ENCODE results near the gene ANHX. TPM values are rescaled to one million over a fixed set of nuclear protein-coding genes. Genes with fewer than 3 reads are reported as not detected.

The ANHX gene
- total and polyA plus RNA-seq, 4 donors, result not detected

- H3K36me3 ChIP-seq (ENCODE audit: control insufficient read depth, insufficient read depth, low read length), result no peaks in the 10 kb centered on the region
- H3K27ac ChIP-seq (ENCODE audit: low read depth, low read length), result no peak overlapping the region
- no peaks in the 10 kb centered on the region for H3K9me3 ChIP-seq (ENCODE audit: control insufficient read depth, insufficient read depth, low read length)
- H3K4me1 ChIP-seq (ENCODE audit: control insufficient read depth, insufficient read depth, low read length), result no peaks in the 10 kb centered on the region
- DNase-seq (ENCODE audit: low read depth in 4 of 6, low spot score in 6 of 6), result no peak
- H3K27me3 ChIP-seq (ENCODE audit: control insufficient read depth, insufficient read depth, low read length), result no peaks in the 10 kb centered on the region
- no peak overlapping the region for H3K4me3 ChIP-seq (ENCODE audit: low read depth, low read length)
- 75% methylated on average over 6 of the region's 6 CpGs for WGBS (ENCODE audit: insufficient coverage)
These were observed 2.7 kb downstream of the ANHX start for GRCh38 chr12:133233006-133233405.

GRCh38 chr12:133231001-133231400 lies 4.7 kb downstream of the ANHX start:
- H3K9me3 ChIP-seq (ENCODE audit: control insufficient read depth, insufficient read depth, low read length), result peaks cover 1% of the 10 kb centered on the region
- H3K27ac ChIP-seq (ENCODE audit: low read depth, low read length), result no peak overlapping the region
- no peaks in the 10 kb centered on the region for H3K4me1 ChIP-seq (ENCODE audit: control insufficient read depth, insufficient read depth, low read length)
- no peak for DNase-seq (ENCODE audit: low read depth in 4 of 6, low spot score in 6 of 6)
- no peak overlapping the region for H3K4me3 ChIP-seq (ENCODE audit: low read depth, low read length)
- 71% methylated on average over 3 of the region's 3 CpGs for WGBS (ENCODE audit: insufficient coverage)
- H3K36me3 ChIP-seq (ENCODE audit: control insufficient read depth, insufficient read depth, low read length), result no peaks in the 10 kb centered on the region
- no peaks in the 10 kb centered on the region for H3K27me3 ChIP-seq (ENCODE audit: control insufficient read depth, insufficient read depth, low read length)

GRCh38 chr12:133227281-133227852 lies 8.3 kb downstream of the ANHX start:
- DNase-seq (ENCODE audit: low read depth in 4 of 6, low spot score in 6 of 6), result no peak
- no peak overlapping the region for H3K4me3 ChIP-seq (ENCODE audit: low read depth, low read length)
- no peaks in the 10 kb centered on the region for H3K27me3 ChIP-seq (ENCODE audit: control insufficient read depth, insufficient read depth, low read length)
- H3K4me1 ChIP-seq (ENCODE audit: control insufficient read depth, insufficient read depth, low read length), result no peaks in the 10 kb centered on the region
- H3K36me3 ChIP-seq (ENCODE audit: control insufficient read depth, insufficient read depth, low read length), result no peaks in the 10 kb centered on the region
- peaks cover 1% of the 10 kb centered on the region for H3K9me3 ChIP-seq (ENCODE audit: control insufficient read depth, insufficient read depth, low read length)
- WGBS (ENCODE audit: insufficient coverage), result 65% methylated on average over 7 of the region's 7 CpGs
- H3K27ac ChIP-seq (ENCODE audit: low read depth, low read length), result no peak overlapping the region

- DNase-seq (ENCODE audit: low read depth in 4 of 6, low spot score in 6 of 6), result no peak
- no peaks in the 10 kb centered on the region for H3K36me3 ChIP-seq (ENCODE audit: control insufficient read depth, insufficient read depth, low read length)
- peaks cover 1% of the 10 kb centered on the region for H3K9me3 ChIP-seq (ENCODE audit: control insufficient read depth, insufficient read depth, low read length)
- no peak overlapping the region for H3K4me3 ChIP-seq (ENCODE audit: low read depth, low read length)
- no peaks in the 10 kb centered on the region for H3K27me3 ChIP-seq (ENCODE audit: control insufficient read depth, insufficient read depth, low read length)
- WGBS (ENCODE audit: insufficient coverage), result 84% methylated on average over 6 of the region's 8 CpGs
- no peak overlapping the region for H3K27ac ChIP-seq (ENCODE audit: low read depth, low read length)
- H3K4me1 ChIP-seq (ENCODE audit: control insufficient read depth, insufficient read depth, low read length), result no peaks in the 10 kb centered on the region
These were observed 9.0 kb downstream of the ANHX start for GRCh38 chr12:133226690-133227089.

- Histone ChIP-seq H3K27ac (ENCODE audit: low read depth, low read length) (no peak overlapping the region), H3K9me3 (ENCODE audit: control insufficient read depth, insufficient read depth, low read length) (peaks cover 1% of the 10 kb centered on the region), H3K4me1 (ENCODE audit: control insufficient read depth, insufficient read depth, low read length) (no peaks in the 10 kb centered on the region), H3K36me3 (ENCODE audit: control insufficient read depth, insufficient read depth, low read length) (no peaks in the 10 kb centered on the region), H3K27me3 (ENCODE audit: control insufficient read depth, insufficient read depth, low read length) (no peaks in the 10 kb centered on the region), H3K4me3 (ENCODE audit: low read depth, low read length) (no peak overlapping the region)
- 84% methylated on average over 4 of the region's 4 CpGs for WGBS (ENCODE audit: insufficient coverage)
- no peak for DNase-seq (ENCODE audit: low read depth in 4 of 6, low spot score in 6 of 6)
These were observed 10.2 kb downstream of the ANHX start for GRCh38 chr12:133225527-133225926.

- H3K4me1 ChIP-seq (ENCODE audit: control insufficient read depth, insufficient read depth, low read length), result no peaks in the 10 kb centered on the region
- WGBS (ENCODE audit: insufficient coverage), result 86% methylated on average over 9 of the region's 10 CpGs
- H3K27ac ChIP-seq (ENCODE audit: low read depth, low read length), result no peak overlapping the region
- no peak overlapping the region for H3K4me3 ChIP-seq (ENCODE audit: low read depth, low read length)
- no peaks in the 10 kb centered on the region for H3K36me3 ChIP-seq (ENCODE audit: control insufficient read depth, insufficient read depth, low read length)
- DNase-seq (ENCODE audit: low read depth in 4 of 6, low spot score in 6 of 6), result no peak
- peaks cover 5% of the 10 kb centered on the region for H3K9me3 ChIP-seq (ENCODE audit: control insufficient read depth, insufficient read depth, low read length)
- no peaks in the 10 kb centered on the region for H3K27me3 ChIP-seq (ENCODE audit: control insufficient read depth, insufficient read depth, low read length)
These were observed 13.5 kb downstream of the ANHX start for GRCh38 chr12:133222211-133222610.

GRCh38 chr12:133221241-133221640 lies 14.4 kb downstream of the ANHX start:
- Histone ChIP-seq H3K27me3 (ENCODE audit: control insufficient read depth, insufficient read depth, low read length) (no peaks in the 10 kb centered on the region), H3K27ac (ENCODE audit: low read depth, low read length) (no peak overlapping the region), H3K9me3 (ENCODE audit: control insufficient read depth, insufficient read depth, low read length) (peaks cover 4% of the 10 kb centered on the region), H3K4me1 (ENCODE audit: control insufficient read depth, insufficient read depth, low read length) (no peaks in the 10 kb centered on the region), H3K36me3 (ENCODE audit: control insufficient read depth, insufficient read depth, low read length) (no peaks in the 10 kb centered on the region), H3K4me3 (ENCODE audit: low read depth, low read length) (no peak overlapping the region)
- no peak for DNase-seq (ENCODE audit: low read depth in 4 of 6, low spot score in 6 of 6)
- WGBS (ENCODE audit: insufficient coverage), result 82% methylated on average over 16 of the region's 16 CpGs

GRCh38 chr12:133220521-133220920 lies 15.2 kb downstream of the ANHX start:
- Histone ChIP-seq H3K4me1 (ENCODE audit: control insufficient read depth, insufficient read depth, low read length) (no peaks in the 10 kb centered on the region), H3K27ac (ENCODE audit: low read depth, low read length) (no peak overlapping the region), H3K27me3 (ENCODE audit: control insufficient read depth, insufficient read depth, low read length) (no peaks in the 10 kb centered on the region), H3K9me3 (ENCODE audit: control insufficient read depth, insufficient read depth, low read length) (peaks cover 4% of the 10 kb centered on the region), H3K36me3 (ENCODE audit: control insufficient read depth, insufficient read depth, low read length) (no peaks in the 10 kb centered on the region), H3K4me3 (ENCODE audit: low read depth, low read length) (no peak overlapping the region)
- no peak for DNase-seq (ENCODE audit: low read depth in 4 of 6, low spot score in 6 of 6)
- WGBS (ENCODE audit: insufficient coverage), result 70% methylated on average over 1 of the region's 6 CpGs

- Histone ChIP-seq H3K4me1 (ENCODE audit: control insufficient read depth, insufficient read depth, low read length) (no peaks in the 10 kb centered on the region), H3K27ac (ENCODE audit: low read depth, low read length) (no peak overlapping the region), H3K4me3 (ENCODE audit: low read depth, low read length) (no peak overlapping the region), H3K36me3 (ENCODE audit: control insufficient read depth, insufficient read depth, low read length) (no peaks in the 10 kb centered on the region), H3K27me3 (ENCODE audit: control insufficient read depth, insufficient read depth, low read length) (no peaks in the 10 kb centered on the region), H3K9me3 (ENCODE audit: control insufficient read depth, insufficient read depth, low read length) (peaks cover 10% of the 10 kb centered on the region)
- DNase-seq (ENCODE audit: low read depth in 4 of 6, low spot score in 6 of 6), result no peak
- 54% methylated on average over 3 of the region's 3 CpGs for WGBS (ENCODE audit: insufficient coverage)
These were observed 18.5 kb downstream of the ANHX start for GRCh38 chr12:133217219-133217618.

- no peak for DNase-seq (ENCODE audit: low read depth in 4 of 6, low spot score in 6 of 6)
- H3K9me3 ChIP-seq (ENCODE audit: control insufficient read depth, insufficient read depth, low read length), result peaks cover 15% of the 10 kb centered on the region
These were observed 20.0 kb downstream of the ANHX start for GRCh38 chr12:133215724-133216123.

More at GRCh38 chr12:133215724-133216123, 20.0 kb downstream of the ANHX start:
- Histone ChIP-seq H3K4me1 (ENCODE audit: control insufficient read depth, insufficient read depth, low read length) (no peaks in the 10 kb centered on the region), H3K4me3 (ENCODE audit: low read depth, low read length) (no peak overlapping the region), H3K36me3 (ENCODE audit: control insufficient read depth, insufficient read depth, low read length) (no peaks in the 10 kb centered on the region), H3K27ac (ENCODE audit: low read depth, low read length) (no peak overlapping the region), H3K27me3 (ENCODE audit: control insufficient read depth, insufficient read depth, low read length) (no peaks in the 10 kb centered on the region)
- WGBS (ENCODE audit: insufficient coverage), result 93% methylated on average over 2 of the region's 3 CpGs
